ENCODE results near the gene FAM72A.
"Not testable (repeated sequence)": the region's sequence is repeated elsewhere in the genome, so short reads cannot be mapped to it uniquely, and the experiment has no call there.

The FAM72A gene

DNA sequence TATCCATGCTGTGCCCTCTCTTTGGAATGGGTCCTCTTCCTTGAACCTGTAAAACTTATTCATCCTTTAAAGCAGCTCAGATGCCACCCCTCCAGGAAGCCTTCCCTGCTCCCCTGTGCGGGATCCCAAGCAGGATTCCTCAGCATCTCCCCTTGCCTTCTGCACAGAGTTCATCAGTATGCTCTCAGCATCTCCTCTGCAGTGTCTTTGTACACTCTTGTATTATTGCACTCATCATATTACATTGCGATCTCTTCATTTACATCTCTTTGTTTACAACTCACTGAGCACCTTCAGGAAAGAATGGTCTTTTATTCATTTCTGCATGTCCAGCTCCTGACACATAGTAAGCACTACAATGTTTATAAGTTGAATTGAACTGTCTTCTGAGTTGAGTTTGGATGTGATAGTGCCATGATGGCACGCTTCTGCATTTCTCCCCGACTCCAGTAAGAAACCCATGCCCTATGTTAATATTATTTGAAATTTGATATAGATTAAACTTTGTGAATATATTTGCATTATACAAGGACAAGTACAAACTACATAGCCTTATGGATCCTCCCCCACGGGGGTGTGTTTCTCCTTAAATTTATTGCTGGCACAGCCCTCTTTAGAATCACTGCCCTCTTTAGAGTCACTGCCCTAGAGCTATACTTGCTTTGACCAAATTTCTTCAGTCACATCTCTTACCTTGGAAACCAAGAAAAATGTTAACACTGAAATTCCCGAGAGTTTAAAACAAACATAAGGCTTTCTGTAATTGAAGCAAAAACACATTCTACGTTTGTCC is 13.2 kb upstream of the FAM72A start:
- not testable (repeated sequence) for H3K27ac ChIP-seq

DNA sequence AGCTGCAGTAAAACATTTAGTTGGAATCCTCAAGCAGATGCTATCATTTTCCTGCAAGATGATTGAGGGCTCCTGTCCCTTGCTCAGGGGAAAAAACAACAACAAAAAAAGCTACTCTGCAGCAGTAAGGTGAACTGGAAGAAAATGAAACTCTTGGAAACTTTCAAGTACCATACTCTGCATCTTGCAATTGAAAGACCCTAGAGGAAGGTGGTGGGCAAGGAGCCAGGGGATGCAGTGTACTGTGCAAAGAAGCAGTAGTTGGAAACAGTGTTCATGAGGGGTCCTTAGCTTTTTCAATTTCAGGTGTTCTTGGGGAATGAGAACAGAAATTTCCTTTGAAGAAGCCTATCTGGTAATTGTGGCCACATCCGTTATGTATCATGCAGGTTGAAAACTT is 8.2 kb upstream of the FAM72A start:
- H3K27ac ChIP-seq = not testable (repeated sequence)

DNA sequence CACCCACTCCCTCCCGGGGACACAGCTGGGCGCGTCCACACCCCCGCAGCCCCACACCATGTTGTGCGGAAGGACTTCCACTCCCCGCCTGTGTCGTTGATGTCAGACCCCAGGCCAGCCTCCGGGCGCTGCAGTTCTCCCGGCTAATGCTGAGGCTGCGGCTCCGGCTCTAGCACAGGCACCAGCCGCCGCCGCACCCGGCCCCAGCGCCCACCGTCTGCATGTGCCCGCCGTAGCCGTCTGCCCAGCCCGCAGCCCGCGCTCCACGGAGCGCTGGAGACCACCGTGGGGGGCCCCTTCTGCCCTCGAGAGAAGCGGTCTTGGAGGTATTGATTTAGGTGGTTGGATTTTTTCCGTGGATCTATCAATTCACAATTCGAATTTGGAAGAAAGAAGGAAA is 2.9 kb upstream of the FAM72A start:
- H3K27ac ChIP-seq = not testable (repeated sequence)

DNA sequence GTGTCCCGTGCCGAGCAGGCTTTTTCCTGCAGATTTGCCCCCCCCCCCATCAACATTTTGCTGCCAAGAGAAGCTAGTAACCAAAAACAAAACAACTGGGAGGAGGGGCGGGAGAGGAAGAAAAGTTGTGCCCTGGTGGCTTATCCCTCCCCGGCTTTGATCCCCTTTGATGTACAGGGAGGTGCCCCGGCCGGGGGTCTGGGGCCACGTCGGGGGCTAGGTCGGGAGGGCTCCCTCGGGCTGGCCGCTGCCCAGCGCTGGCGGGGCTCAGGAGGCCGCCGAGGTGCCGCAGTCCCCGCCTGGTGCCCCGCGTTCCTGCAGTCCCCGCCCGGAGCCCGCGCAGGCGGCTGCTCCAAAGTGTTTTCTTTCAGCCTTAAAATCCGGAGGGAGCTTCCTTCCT is 2.2 kb upstream of the FAM72A start:
- H3K27ac ChIP-seq = not testable (repeated sequence)

DNA sequence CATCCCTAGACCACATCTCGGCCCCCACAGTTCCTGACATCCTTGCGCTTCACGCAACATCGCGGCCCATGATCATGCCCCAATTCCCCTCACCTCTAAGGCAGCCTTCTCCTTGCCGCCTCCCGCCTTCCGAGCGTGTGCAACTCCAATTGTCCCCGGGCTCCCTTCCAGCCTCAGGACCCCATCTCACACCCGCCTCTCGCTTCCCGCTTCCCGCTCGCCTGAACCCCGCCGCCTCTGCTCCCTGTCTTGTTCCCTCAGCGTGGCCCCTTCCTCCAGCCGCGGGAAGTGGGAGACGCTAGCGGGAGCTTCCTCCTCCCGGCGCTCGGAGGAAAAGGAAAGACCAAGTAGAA is 1.5 kb upstream of the FAM72A start:
- not testable (repeated sequence) for H3K27ac ChIP-seq

DNA sequence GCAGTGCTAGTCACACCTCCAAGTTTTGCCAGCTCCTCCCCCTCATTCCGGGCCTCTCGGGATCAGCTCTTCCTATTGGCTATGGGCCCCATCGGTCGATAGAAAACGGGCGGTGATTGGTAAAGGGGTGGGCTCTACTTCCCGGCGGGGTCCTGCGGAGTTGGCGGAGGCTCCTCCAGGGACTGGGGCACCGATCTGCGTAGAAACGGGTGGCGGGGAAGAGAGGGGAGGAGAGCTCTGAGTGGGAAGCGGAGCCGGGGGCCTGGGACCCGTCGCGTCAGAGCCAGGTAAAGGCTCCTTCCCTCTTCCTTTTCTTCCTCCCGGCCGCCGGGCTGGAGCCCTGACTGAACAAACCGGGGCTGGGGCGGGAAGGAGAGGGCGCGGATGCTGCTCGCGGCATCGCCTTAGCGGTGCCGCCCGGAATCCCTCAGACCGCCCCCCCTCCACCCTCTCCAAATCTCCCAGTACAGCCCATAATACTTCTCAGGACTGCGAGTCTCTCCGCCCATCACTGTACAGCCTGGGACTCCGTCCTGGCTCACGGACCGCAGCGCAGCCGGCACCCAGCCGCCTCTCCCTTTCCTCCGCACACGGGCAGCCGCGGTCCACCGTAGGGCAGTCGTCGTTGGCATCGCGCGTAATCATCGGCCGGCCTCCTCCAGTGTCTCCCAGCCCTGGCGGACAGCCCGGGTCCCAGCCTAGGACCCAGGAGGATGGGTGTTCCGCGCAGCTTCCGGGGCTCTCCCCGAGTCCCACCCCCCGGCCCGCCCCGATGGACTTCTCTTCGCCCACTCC is 922 bp upstream of the FAM72A start, which contains the start of gene SRGAP2:
Gene SRGAP2 (plus strand): TSS at position 178 of the 795 bp plus-strand sequence. CDS start 2,430 bp downstream, outside the sequence.
- H3K27ac ChIP-seq = not testable (repeated sequence)

DNA sequence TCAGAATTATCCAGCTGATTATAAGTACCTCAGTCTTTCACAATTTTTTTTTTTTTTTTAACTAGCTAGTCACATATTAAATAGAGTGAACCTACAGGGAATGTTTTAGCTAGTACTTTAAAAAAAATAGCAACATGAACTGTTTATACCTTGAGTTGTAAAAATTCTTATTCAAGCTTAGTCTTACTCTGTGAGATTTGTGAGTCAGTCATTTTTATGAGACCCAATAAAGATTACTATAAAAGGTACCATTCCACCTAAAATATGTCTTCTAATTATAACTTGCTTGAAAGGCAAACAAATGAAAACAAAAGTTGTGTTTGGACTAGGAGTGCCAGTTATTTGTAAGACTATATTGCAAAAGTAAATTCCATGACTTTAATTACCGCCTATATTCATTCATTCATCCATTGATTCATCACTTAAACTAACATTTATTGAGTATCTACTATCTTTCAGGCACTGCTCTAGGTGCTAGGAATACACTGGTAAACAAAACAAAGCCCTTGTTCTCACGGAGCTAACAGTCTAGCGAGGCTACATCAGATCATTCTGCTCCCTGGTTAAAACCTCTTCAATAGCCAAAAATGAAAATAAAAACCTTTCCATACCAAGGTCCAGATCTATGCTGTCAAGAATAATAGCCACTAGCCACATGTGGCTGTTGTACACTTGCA is 5.8 kb downstream of the FAM72A start:
- not testable (repeated sequence) for H3K27ac ChIP-seq

DNA sequence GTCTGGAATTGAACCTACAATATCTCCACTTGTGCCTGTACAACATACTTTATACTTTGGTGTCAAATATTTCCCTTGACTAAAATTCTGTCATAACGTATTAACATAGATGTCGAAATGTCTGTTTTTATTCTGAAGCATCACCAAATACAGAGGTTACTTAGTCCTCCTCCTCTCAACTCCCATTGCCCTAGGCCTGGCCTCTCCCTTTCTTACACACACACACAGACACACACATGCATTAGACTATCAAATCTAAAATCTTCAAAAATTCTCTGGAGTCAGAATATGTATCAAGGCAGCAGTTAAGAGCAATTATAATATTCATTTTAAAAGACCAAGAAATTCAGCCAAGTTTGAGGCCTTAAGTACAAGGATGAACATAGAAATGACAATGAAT is 7.5 kb downstream of the FAM72A start:
- not testable (repeated sequence) for H3K27ac ChIP-seq

DNA sequence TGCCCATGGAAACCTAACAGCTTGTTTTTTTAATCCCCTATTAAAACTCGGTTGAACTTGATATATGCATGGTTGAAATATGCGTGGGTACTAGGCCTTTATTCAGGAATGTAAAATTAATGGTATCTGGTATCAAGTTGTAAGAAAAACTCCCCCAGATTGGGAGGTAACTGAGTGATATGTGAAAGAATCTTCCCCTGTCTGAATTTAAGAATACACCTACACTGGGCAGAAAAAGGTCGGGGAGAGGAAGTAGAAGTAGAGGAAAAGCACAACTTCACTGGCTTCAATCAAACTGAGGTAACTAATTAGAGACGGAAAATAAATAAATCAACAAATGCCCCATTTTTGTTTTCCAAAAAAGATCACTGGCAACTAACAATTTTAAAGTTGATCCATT is 15.8 kb downstream of the FAM72A start:
- H3K27ac ChIP-seq = not testable (repeated sequence)

DNA sequence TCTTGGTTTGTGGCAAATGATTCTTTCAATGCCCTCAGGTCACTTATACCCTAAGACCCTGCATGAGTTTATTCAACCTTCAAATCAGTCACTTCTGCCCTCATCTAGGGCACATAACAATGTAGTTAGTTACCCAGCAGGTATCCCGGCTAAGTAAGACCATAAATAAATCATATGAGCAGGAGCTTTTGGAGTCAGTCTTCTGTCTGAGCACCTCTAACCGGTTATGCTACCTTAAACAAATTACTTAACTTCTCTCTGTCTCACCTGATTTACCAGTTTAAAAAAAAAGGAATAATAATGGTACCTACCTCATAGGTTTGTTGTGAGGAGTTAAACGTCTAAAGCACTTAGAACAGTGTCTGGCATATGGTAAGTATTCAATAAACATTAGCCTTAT is 16.9 kb downstream of the FAM72A start:
- H3K27ac ChIP-seq = not testable (repeated sequence)

DNA sequence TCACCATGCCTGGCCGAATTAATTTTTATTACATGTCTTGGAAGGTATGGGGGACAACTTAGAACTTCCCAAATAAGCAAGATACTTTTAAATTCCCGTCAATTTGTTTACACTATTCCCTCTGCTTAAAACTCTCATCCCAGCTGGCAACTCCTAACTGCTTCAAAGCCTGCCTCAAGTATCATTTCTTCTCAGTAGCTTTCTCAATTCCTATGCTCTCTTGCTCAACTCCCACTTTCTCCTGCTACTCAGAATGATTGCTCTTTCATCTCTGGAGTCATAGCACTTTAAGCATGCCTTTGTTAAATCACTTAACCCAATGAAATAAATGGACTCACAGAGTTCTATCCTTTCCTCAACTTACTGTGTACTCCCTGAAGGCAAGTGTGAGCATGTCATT is 18.9 kb downstream of the FAM72A start:
- H3K27ac ChIP-seq = not testable (repeated sequence)

DNA sequence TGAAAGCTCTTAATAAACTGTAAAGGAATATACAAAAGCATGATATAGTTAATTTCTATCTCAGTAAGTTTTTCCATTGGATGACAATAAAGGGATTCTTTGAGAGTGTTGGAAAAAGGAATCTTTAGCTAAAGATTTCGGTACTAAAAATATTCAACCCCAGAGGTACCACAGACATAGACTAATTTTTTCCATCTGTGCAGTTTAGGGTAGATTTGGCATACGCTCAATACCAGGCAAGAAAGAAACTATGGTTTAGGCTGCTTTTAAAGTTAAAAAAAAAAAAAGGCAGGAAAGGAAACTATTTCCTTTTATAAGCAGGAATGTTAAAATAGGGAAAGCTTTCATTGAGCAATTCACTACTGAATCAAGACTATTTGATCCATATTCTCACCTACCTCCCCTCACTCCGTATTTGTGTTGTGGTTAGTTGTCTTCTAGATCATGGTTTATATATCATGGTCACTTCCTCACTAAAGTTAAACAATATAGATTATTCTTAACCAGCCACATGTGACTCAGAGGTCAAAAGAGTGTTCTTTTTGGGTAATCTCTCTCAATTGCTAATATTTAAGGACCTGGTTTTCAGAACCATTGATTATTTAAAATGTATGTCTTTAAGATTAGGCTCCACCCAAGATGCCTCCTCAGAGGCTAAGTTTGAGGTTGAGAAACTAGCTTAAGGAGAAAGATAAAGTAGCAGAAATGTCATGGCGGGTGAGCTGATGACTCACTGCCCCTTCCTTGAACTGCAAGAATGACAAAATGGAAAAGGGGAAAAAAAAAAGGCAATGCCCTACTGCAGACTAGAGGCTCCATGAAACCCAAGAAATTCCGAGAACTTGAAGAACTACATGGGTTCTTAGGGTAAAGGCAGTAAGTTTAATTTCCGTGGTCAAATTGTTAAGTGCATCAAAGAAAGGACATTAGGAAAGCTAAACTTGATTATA is 20.0 kb downstream of the FAM72A start:
- H3K27ac ChIP-seq = not testable (repeated sequence)

DNA sequence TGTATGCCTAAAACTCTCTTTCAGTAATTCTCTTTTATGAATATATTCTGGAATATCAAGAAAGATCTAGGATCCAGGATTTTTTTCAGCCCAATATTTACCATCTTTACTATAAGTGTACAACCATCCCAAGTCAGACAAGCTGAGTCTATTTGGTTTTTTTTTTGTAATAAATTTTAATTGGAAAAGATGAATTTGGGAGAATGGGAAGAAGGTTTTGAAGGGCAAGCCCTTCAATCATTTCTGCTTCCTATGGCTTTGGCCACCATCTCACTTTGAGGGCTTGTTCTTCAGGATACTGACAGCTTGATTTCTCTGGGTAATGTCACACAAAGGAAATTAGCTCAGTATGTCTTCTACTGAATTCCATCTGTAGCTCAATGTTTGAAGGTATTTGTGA is 23.0 kb downstream of the FAM72A start:
- H3K27ac ChIP-seq = not testable (repeated sequence)

DNA sequence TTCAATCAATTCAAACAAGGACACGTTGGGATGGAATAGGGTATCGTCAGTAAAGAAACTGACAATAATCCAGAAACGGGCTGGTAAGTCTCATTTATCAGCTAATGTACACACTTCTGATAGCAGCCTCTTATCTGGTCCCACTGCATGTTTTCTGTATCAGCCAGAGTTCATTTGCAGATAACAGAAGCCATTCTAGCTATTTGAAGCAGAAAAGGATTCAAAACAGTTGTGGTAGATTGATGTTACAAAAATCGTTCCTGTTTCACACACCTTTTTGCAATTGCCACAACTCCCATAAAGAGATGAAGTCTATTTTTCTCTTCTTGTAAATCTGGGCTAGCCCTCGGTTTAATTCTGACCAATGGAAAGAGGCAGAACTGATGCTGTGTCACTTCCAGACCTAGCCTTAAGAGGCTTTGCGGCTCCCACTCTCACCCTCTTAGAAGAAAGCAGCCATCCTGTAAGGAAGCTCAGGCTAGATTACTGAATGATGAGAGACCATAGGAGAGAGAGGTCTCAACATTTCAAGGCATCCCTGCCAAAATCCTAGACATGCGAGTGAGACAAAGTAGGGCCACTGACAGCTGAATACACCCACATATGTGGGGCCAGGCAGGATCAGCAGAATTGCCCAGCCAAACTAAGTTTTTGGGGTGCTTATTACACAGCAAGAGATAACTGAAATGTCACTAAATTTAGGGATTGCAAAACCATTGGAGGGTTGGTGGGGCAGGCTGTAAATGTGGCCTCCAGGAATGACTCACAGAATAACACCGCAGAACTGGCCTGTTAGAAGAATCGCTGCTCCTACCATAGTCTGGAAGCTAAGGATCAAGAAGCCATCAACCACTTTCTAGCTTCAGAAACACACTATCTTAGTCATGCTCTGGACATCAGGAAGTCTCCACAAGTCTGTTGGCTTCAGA is 24.3 kb downstream of the FAM72A start:
- H3K27ac ChIP-seq = not testable (repeated sequence)

DNA sequence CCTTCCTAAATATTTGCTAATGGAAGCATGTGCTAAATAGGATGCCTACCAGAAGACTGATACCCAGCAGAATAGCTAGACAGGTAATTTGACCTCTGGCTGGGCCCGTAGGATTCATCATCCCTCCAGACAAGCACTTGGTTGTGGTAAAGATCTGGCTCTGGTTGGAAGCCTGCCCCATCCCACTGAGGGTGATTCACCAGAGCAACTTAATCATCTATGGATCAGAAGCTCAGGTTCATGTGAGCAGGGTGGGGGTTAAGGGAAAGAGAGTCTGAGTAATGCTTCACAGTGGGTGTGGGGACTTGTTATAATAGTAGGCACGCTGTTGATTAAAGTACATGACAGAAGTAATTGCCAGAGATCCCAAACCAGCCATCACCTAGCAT is 26.5 kb downstream of the FAM72A start:
- not testable (repeated sequence) for H3K27ac ChIP-seq

DNA sequence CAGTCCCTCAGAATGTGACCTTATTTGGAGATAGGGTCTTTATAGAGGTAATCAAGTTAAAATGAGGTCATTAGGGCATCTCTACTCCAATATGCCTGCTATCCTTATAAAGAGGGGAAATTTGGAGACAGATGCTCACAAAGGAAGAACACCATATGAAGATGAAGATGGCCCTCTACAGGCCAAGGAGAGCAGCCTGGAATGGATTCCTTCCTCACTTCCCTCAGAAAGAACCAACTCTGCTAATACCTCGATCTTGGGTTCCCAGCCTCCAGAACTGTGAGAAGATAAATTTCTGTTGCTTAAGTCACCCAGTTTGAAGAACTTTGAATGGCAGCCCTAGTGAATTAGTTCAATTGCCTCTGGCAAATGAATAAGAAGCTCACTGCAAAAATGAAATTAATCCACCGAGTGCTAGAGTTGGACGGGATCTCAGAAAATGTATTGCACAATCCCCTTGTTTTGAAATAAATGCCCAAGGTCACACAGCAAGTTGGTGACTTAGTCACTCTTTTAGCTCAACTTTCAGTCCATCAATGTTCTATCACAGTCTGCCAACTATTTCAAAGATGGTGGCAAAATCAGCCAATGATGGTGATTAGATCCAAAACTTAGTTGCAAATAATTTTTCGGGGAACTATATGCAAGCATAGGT is 27.1 kb downstream of the FAM72A start:
- H3K27ac ChIP-seq = not testable (repeated sequence)
